GM18519 (cell line): ENCODE results near the gene GNL3.
"Not testable (repeated sequence)": the region's sequence is repeated elsewhere in the genome, so short reads cannot be mapped to it uniquely, and the experiment has no call there.

ENCODE experiments used
- ATAC-seq: cut with Tn5 transposase; IDR thresholded peaks from one replicate; pipeline ENCODE4 v1.9.1; 2021; ENCODE audit warnings: mild to moderate bottlenecking, moderate library complexity; ENCODE audit not compliant: unreplicated experiment, low FRiP score

Gene GNL3

GRCh38 chr3:52715714-52716305 is 30.0 kb downstream of the GNL3 start:
- no peak for ATAC-seq

GRCh38 chr3:52719618-52720017 is 33.8 kb downstream of the GNL3 start:
- ATAC-seq: no peak

- peak; percentile 53 for ATAC-seq
Measured at GRCh38 chr3:52721002-52721729, 35.3 kb downstream of the GNL3 start.

GRCh38 chr3:52721730-52722008 is 35.8 kb downstream of the GNL3 start:
- ATAC-seq: no peak

GRCh38 chr3:52722491-52722890 is 36.7 kb downstream of the GNL3 start:
- no peak for ATAC-seq

GRCh38 chr3:52723935-52724334 is 38.1 kb downstream of the GNL3 start:
- ATAC-seq: no peak

GRCh38 chr3:52724511-52724910 is 38.7 kb downstream of the GNL3 start:
- no peak for ATAC-seq

- ATAC-seq: not testable (repeated sequence)
Measured at GRCh38 chr3:52728753-52729152, 42.9 kb downstream of the GNL3 start.

GRCh38 chr3:52730681-52731080 is 44.8 kb downstream of the GNL3 start:
- ATAC-seq: no peak

GRCh38 chr3:52731590-52731989 is 45.8 kb downstream of the GNL3 start:
- ATAC-seq: no peak

GRCh38 chr3:52733256-52733891 is 47.5 kb downstream of the GNL3 start:
- no peak for ATAC-seq

- ATAC-seq: no peak
Measured at GRCh38 chr3:52739730-52740129, 53.9 kb downstream of the GNL3 start.

- ATAC-seq: no peak
Measured at GRCh38 chr3:52742418-52743041, 56.7 kb downstream of the GNL3 start.

GRCh38 chr3:52743152-52743551 is 57.3 kb downstream of the GNL3 start:
- ATAC-seq: no peak

- no peak for ATAC-seq
Measured at GRCh38 chr3:52743721-52744120, 57.9 kb downstream of the GNL3 start.
